IgD-negative memory B cell (primary cell): ENCODE data around the gene FCN2. TPM values are rescaled to one million over a fixed set of nuclear protein-coding genes. Genes with fewer than 3 reads are reported as not detected.

Source experiments
- H3K27ac Mint-ChIP-seq, 3 donors: one replicate each; pipeline ENCODE4 v1.8.0; 2020 to 2022; ENCODE audit warnings: mild to moderate bottlenecking in 3 of 3, mixed read lengths in 3 of 3, moderate library complexity in 1 of 3
- H3K27me3 Mint-ChIP-seq: one replicate; pipeline ENCODE4 v1.8.0; 2021; ENCODE audit warnings: mixed read lengths
- H3K36me3 Mint-ChIP-seq: one replicate; pipeline ENCODE4 v1.8.0; 2020; ENCODE audit warnings: mild to moderate bottlenecking, mixed read lengths
- H3K4me1 Mint-ChIP-seq, 3 donors: one replicate each; pipeline ENCODE4 v1.8.0; 2020 to 2022; ENCODE audit warnings: mixed read lengths in 3 of 3, mild to moderate bottlenecking in 1 of 3
- H3K4me3 Mint-ChIP-seq, 4 donors: one replicate each; pipeline ENCODE4 v1.8.0; 2020 to 2022; ENCODE audit warnings: mild to moderate bottlenecking in 4 of 4, mixed read lengths in 4 of 4, moderate library complexity in 3 of 4
- H3K9me3 Mint-ChIP-seq, 3 donors: one replicate each; pipeline ENCODE4 v1.8.0; 2020 to 2021; ENCODE audit warnings: mixed read lengths in 3 of 3, mild to moderate bottlenecking in 1 of 3
- polyA plus RNA-seq: library from polyadenylated mRNA; unstranded; fragments of 300-500 nt; fragmentation: Illumina TruSeq; gene quantifications from one replicate; pipeline ENCODE4 v1.2.3, GENCODE V29; 2021

Gene FCN2
- polyA plus RNA-seq, 1 donor from 2014 or later, result not detected

GRCh38 chr9:134870746-134871662, 9.6 kb upstream of the FCN2 start:
- peaks cover 1% of the 10 kb centered on the region for H3K36me3 Mint-ChIP-seq
- no peaks in the 10 kb centered on the region for H3K27me3 Mint-ChIP-seq
- H3K4me3 Mint-ChIP-seq, result no peak overlapping the region
- no peak overlapping the region for H3K27ac Mint-ChIP-seq
- H3K4me1 Mint-ChIP-seq, result peaks cover 0 to 6% (median 2%) of the 10 kb centered on the region in 3 donors
- peaks cover 0 to 5% (median 4%) of the 10 kb centered on the region in 3 donors for H3K9me3 Mint-ChIP-seq

DNA sequence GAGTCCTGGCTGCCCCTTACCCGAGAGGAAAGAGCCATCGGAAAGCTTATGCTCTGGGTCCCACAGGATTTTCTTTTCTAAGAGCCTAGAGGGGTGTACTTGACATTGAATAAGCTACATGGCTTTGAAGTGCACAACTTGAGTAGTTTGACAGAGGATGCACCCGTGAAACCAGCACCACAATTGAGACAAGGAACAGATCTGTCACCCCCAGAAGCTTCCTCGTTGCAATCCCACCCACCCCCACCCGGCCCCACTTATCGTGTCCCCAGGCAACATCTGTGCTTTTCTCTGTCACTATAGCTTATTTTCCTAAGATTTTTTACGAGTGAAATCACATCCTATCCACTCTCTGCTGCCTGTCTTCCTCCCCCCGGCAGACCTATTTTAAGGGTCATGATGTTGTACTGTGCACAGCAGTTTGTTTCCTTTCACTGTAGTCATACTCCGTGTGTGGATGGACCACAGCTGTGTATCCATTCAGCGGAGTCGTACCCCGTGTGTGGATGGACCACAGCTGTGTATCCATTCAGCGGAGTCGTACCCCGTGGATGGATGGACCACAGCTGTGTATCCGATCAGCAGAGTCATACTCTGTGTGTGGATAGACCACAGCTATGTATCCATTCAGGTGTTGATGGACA, 8.8 kb upstream of the FCN2 start:
- peaks cover 0 to 6% (median 2%) of the 10 kb centered on the region in 3 donors for H3K4me1 Mint-ChIP-seq
- H3K27me3 Mint-ChIP-seq, result no peaks in the 10 kb centered on the region
- H3K36me3 Mint-ChIP-seq, result peaks cover 1% of the 10 kb centered on the region
- H3K9me3 Mint-ChIP-seq, result peaks cover 0 to 5% (median 4%) of the 10 kb centered on the region in 3 donors
- H3K4me3 Mint-ChIP-seq, result peak overlapping the region in 1 of 4 donors; percentile 14
- no peak overlapping the region for H3K27ac Mint-ChIP-seq

- H3K27ac Mint-ChIP-seq, result no peak overlapping the region
- peaks cover 0 to 5% (median 4%) of the 10 kb centered on the region in 3 donors for H3K9me3 Mint-ChIP-seq
- H3K4me3 Mint-ChIP-seq, result peak overlapping the region in 2 of 4 donors; percentile 14 to 65
- H3K4me1 Mint-ChIP-seq, result peaks cover 0 to 6% (median 2%) of the 10 kb centered on the region in 3 donors
- H3K27me3 Mint-ChIP-seq, result no peaks in the 10 kb centered on the region
- H3K36me3 Mint-ChIP-seq, result peaks cover 1% of the 10 kb centered on the region
Observed at GRCh38 chr9:134872482-134873231, 8.0 kb upstream of the FCN2 start.

GRCh38 chr9:134875371-134875770, 5.2 kb upstream of the FCN2 start:
- Mint-ChIP-seq H3K9me3 (peaks cover 0 to 5% (median 3%) of the 10 kb centered on the region in 3 donors), H3K27ac (no peak overlapping the region), H3K27me3 (peaks cover 5% of the 10 kb centered on the region), H3K4me3 (peak overlapping the region in 1 of 4 donors; percentile 14), H3K36me3 (peaks cover 1% of the 10 kb centered on the region), H3K4me1 (no peaks in the 10 kb centered on the region)

GRCh38 chr9:134877541-134877940, 3.1 kb upstream of the FCN2 start:
- no peak overlapping the region for H3K4me3 Mint-ChIP-seq
- no peaks in the 10 kb centered on the region for H3K4me1 Mint-ChIP-seq
- H3K36me3 Mint-ChIP-seq, result no peaks in the 10 kb centered on the region
- H3K27me3 Mint-ChIP-seq, result peaks cover 5% of the 10 kb centered on the region
- H3K9me3 Mint-ChIP-seq, result peaks cover 0 to 2% (median 2%) of the 10 kb centered on the region in 3 donors
- no peak overlapping the region for H3K27ac Mint-ChIP-seq

GRCh38 chr9:134879664-134880483, 736 bp upstream of the FCN2 start:
- Mint-ChIP-seq H3K4me1 (no peaks in the 10 kb centered on the region), H3K9me3 (peaks cover 0 to 2% (median 0%) of the 10 kb centered on the region in 3 donors), H3K27me3 (peaks cover 5% of the 10 kb centered on the region), H3K27ac (no peak overlapping the region), H3K4me3 (no peak overlapping the region), H3K36me3 (no peaks in the 10 kb centered on the region)

DNA sequence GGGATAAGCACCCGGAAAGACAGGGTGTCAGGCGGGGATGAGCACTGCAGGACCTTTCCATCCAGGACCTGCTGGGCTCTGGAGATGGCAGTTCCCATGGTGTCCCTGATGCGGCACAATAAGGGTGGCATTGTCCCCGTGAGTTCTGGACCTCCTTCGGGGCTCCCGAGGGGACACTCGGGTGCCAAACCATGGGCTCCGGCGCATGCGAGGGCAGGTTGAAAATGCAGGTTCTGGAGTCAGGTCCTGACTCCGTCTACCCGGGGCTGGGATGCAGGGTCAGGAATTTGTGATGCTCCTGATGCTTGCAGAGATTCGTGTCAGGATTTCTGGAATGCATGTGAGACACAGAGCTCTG, 682 bp downstream of the FCN2 start:
- H3K27ac Mint-ChIP-seq, result no peak overlapping the region
- H3K27me3 Mint-ChIP-seq, result peaks cover 7% of the 10 kb centered on the region
- peaks cover 0 to 2% (median 0%) of the 10 kb centered on the region in 3 donors for H3K9me3 Mint-ChIP-seq
- H3K36me3 Mint-ChIP-seq, result no peaks in the 10 kb centered on the region
- H3K4me3 Mint-ChIP-seq, result no peak overlapping the region
- no peaks in the 10 kb centered on the region for H3K4me1 Mint-ChIP-seq

DNA sequence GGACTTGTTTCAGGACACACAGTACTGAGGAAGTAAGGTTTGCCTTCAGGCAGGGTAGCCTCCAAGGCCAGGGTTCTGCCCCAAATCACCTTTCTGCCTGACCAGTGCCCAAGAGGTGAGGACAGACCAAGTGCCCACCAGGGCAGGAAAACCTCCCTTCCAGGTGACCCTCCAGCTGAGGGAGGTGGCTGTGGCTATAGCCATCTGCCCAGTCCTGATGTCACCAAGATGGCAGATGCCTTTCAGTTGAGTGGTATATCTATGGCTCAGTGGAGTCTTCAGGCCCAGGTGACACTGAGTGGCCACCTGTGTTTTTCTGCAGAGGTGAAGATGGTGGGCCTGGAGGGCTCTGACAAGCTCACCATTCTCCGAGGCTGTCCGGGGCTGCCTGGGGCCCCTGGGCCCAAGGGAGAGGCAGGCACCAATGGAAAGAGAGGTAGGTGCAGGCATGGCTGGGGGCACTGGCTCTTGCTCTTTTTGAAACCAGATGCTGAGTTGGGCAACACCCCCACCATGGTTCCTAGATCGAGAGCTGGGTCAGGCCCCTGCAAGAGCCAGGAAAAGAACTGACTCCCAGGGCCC, 1.7 kb downstream of the FCN2 start:
- Mint-ChIP-seq H3K4me1 (no peaks in the 10 kb centered on the region), H3K36me3 (no peaks in the 10 kb centered on the region), H3K27ac (no peak overlapping the region), H3K4me3 (no peak overlapping the region), H3K9me3 (peaks cover 0 to 2% (median 0%) of the 10 kb centered on the region in 3 donors), H3K27me3 (peaks cover 10% of the 10 kb centered on the region)

DNA sequence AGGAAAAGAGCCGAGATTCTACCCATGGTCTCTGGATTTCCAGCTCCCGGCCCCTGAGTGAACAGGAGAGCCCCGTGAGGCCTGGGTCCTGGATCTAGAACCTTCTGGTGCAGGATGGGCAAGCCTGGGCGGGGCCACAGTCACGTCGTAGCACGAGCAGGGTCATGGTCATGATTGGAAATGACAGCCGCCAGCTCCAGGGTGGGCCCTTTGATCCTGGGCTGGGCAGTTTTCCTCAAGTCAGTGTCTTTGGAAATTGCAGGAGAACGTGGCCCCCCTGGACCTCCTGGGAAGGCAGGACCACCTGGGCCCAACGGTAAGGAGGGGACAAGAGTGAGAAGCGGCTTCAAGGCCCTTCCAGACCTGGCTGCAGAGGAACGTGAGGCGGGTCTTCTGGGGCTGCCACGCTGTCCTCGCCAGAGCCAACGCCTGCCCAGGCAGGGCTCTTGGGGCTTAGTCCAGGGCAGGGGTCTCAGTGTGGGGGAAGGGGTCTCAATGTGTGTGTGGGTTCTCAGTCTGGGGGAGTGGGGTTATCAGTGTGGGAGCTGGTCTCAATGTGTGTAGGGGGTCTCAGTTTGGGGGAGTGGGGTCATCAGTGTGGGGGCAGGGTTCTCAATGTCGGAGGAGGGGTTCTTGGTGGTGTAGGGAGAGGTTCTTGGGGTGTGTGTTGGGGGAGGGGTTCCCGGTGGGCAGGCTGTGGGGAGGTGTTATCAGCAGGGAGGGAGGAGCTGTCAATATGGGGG, 2.6 kb downstream of the FCN2 start:
- Mint-ChIP-seq H3K27me3 (peaks cover 12% of the 10 kb centered on the region), H3K4me3 (no peak overlapping the region)

DNA sequence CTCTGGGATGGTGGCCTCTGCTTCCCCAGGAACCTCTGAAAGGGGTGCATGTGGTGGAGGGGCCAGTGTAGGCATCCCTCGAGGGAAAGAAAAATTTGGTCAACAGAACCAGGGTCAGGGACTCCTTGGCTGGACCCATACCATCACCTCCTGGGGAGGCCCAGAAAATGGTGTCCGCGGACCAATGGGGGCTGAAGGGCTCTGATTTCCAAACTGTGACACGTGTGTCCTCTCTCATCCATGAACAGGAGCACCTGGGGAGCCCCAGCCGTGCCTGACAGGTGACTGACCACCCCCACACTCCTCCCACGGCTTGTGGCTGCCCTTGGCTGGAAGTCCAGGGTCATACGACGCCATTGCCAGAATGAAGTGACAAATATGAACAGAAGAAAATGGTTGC, 3.9 kb downstream of the FCN2 start:
- Mint-ChIP-seq H3K4me3 (no peak overlapping the region), H3K4me1 (no peaks in the 10 kb centered on the region), H3K27ac (no peak overlapping the region), H3K36me3 (no peaks in the 10 kb centered on the region), H3K9me3 (peaks cover 0 to 2% (median 0%) of the 10 kb centered on the region in 3 donors), H3K27me3 (peaks cover 14% of the 10 kb centered on the region)

More for the DNA sequence above, 2.6 kb downstream of the FCN2 start:
- Mint-ChIP-seq H3K36me3 (no peaks in the 10 kb centered on the region), H3K27ac (no peak overlapping the region), H3K9me3 (peaks cover 0 to 2% (median 0%) of the 10 kb centered on the region in 3 donors), H3K4me1 (no peaks in the 10 kb centered on the region)

DNA sequence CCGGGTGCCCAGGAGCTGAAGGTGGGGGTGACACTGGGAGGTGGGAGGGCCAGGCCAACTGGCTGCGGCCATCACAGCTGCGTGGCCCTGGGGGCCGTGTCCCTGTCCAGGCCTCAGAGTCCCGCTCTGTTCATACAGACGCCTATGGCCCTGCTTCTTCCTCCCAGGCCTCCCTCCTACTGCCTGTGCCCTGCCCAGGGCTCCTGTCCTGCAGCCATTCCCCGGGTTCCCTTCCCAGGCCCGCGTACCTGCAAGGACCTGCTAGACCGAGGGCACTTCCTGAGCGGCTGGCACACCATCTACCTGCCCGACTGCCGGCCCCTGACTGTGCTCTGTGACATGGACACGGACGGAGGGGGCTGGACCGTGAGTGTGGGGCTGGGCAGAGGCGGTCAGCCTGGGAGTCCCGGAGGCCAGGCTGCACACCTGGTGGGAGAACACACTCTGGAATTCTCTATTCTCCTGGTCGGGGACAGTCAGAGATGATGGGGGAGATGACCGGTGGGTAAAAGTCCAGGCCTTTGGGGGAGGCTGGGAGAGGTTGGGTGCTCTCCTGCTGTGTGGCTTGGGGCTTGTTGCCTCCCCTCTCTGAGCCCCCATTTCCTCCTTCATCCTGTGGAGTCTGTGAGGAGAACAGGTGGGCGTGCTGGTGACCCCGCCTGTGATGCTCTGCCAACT, 4.5 kb downstream of the FCN2 start:
- Mint-ChIP-seq H3K4me3 (no peak overlapping the region), H3K9me3 (peaks cover 0 to 2% (median 0%) of the 10 kb centered on the region in 3 donors), H3K4me1 (no peaks in the 10 kb centered on the region), H3K27me3 (peaks cover 9% of the 10 kb centered on the region), H3K27ac (no peak overlapping the region), H3K36me3 (no peaks in the 10 kb centered on the region)

GRCh38 chr9:134885679-134886412, 5.2 kb downstream of the FCN2 start:
- H3K4me3 Mint-ChIP-seq, result no peak overlapping the region
- H3K36me3 Mint-ChIP-seq, result no peaks in the 10 kb centered on the region
- no peak overlapping the region for H3K27ac Mint-ChIP-seq
- H3K27me3 Mint-ChIP-seq, result peaks cover 10% of the 10 kb centered on the region
- no peaks in the 10 kb centered on the region for H3K4me1 Mint-ChIP-seq
- peaks cover 0 to 2% (median 0%) of the 10 kb centered on the region in 3 donors for H3K9me3 Mint-ChIP-seq
